IPS DF 19.7 (cell line): ENCODE measurements around the gene CLEC16A.
"Not testable (repeated sequence)": the region's sequence is repeated elsewhere in the genome, so short reads cannot be mapped to it uniquely, and the experiment has no call there.

Experiments
- DNase-seq: peaks from one replicate; pipeline ENCODE4 v3.0.0-alpha.2; 2013; ENCODE audit warnings: low read depth, low spot score

CLEC16A gene

GRCh38 chr16:10966129-10966528 is 21.8 kb downstream of the CLEC16A start:
- no peak for DNase-seq

- DNase-seq: not testable (repeated sequence)
These were observed 22.2 kb downstream of the CLEC16A start for GRCh38 chr16:10966559-10966958.

- DNase-seq: no peak
These were observed 23.6 kb downstream of the CLEC16A start for GRCh38 chr16:10967986-10968385.

GRCh38 chr16:10968498-10968897 is 24.1 kb downstream of the CLEC16A start:
- DNase-seq: no peak

DNA sequence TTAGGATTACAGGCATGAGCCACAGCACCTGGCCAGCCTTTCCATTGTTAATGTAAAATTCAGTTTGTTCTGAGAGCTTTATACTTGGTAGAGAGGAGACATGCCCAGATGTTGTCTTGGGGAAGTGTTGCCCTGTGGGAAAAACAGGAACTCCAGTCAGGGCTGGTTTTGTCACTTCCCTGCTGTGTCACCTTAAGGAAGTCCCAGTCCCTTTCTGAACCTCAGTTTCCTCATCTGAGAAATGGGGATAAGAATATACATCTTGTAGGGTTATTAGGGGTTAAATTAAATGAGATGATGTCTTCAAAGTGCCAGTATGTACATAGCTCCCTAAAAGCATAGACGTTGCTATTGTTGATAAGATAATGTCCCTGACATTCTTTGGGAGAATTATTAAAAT is 25.3 kb downstream of the CLEC16A start:
- no peak for DNase-seq

DNA sequence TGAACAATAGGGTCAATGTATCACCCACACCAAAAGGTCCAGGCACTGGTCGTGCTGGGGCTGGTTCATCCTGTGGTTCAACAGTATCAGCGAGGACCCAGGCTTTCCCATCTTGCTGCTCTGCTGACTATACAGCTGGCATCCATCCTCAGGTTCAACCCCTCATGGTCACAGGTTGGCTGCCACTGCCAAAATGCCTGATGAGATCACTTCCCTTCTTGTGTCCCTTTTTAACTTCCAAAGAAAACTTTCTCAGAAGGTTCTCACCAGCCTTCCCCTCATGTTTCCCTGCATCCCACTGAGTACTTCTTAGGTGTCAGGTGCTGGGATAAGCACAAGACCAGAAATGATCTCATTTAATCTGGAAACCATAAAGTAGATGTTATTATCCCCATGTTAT is 25.7 kb downstream of the CLEC16A start:
- no peak for DNase-seq

- peak; percentile 54 for DNase-seq
These were observed 27.2 kb downstream of the CLEC16A start for GRCh38 chr16:10971560-10971961.

DNA sequence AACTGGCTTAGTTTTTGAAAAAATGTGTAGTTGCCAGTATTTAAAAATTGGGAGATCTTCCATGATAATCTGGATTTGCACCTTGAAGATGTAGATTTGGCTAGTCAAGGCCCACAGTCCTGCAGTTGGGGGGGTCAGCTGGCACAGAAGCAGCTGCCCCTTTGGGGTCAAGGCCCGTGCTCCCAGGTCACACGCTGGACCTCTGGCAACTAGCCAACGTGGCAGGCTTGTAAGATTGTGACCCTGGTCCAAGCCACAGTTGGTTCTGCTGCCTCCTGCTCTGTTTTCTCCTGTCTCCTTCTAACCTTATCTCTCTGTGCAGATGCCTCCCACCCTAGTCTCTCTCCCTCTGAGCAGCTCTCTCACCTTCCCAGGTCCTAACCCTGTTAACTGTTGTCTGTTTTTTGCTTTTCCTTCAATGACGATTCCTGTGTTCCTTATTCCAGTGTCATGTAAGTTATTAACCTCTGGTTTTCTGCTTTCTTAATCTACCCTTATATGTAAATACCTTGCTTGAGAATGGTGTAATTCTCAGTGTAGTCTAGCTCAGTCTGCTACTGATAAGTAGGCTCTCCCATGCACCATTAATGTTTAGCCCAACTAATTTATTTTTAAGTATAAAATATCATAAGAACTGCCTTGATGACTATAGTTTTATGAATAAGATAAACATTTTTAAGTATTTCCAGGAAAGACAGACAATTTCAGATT is 27.9 kb downstream of the CLEC16A start:
- DNase-seq: no peak

- DNase-seq: no peak
These were observed 28.6 kb downstream of the CLEC16A start for GRCh38 chr16:10972819-10973464.

GRCh38 chr16:10976634-10977033 is 32.3 kb downstream of the CLEC16A start:
- DNase-seq: no peak

- DNase-seq: no peak
These were observed 33.8 kb downstream of the CLEC16A start for GRCh38 chr16:10978124-10978523.

- DNase-seq: no peak
These were observed 34.6 kb downstream of the CLEC16A start for GRCh38 chr16:10978871-10979446.

DNA sequence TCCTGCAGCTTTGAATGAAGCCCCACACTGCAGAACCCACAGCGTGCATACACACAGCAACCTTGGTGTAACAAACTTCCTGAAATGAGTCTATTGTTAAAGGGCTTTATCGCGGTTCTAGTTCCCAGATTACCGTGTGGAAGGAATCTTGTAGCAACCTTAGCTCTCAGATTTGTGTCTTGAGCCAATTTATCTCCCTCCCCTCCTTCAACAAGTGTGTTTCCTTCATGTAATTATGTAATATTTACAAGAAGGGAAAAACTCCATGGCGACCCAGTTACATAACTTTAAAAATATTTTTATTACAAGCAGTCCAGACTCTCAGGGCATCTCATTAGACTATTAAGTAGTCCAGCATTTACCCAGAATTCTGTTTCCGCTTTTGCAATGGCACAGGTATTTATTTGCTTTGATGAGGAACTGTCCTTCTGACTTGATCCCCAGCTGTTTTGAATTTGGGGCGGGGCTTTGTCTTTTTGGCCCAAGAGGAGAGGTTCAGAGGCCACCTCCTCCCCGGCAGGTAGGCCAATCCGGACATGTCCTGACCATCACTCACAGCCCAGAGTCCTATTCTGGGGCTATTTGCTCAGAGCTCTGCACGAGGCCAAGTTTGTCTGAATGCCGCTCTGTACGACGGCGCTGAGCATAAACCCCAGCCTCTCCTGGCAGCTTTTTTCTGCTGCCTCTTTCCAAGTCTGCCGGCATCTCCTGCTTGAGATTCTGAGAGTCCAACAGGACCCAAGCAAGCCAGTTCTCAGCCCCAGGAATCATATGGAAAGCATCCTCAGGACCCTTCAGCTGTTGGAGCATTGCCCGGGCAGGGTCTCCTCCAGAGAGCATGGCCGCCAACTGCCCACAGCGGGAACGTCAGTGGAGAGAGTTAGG is 35.6 kb downstream of the CLEC16A start:
- no peak for DNase-seq

- DNase-seq: no peak
These were observed 36.4 kb downstream of the CLEC16A start for GRCh38 chr16:10980813-10981212.

DNA sequence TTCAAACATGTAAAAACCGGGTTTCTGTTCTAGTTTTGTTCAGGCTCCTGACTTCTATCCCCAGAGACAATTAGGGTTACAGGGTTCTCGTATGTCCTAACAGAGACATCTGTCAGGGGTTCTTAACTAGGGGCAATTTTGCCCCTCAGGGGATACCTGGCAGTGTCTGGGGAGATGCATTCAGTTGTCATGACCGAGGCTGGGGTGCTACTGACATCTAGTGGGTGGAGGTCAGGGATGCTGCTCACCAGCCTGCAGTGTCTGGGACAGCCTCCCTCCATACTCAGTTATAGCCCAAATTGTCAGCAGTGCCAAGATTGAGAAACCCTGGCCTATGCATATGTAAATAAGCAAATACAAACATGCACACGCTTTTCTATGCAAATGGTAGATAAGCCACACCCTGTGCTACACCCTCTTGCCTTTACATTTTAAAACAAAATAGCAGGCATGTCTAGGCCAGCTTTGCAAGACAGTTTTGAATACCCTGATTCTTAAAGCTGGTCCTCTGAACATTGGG is 37.4 kb downstream of the CLEC16A start:
- no peak for DNase-seq

GRCh38 chr16:10982465-10983150 is 38.2 kb downstream of the CLEC16A start:
- DNase-seq: no peak

DNA sequence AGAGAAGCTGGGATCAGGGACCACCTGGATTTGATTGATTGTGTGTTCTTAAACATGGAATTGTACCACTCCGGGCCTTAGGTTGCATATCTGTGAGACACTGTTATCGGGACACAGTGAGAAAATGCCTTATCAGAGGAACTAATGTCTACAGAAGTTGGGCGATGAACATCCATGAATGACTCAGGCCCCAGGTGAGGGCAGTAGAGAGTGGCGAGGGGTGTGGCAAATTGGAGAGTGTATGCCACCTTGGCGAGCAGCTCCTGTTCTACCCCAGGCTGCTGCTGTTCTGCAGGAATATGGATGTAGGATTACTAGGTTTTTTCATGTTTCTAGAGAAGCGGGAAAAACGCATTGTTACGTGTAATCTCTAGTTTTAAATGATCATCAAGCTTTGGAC is 38.8 kb downstream of the CLEC16A start:
- no peak for DNase-seq

DNA sequence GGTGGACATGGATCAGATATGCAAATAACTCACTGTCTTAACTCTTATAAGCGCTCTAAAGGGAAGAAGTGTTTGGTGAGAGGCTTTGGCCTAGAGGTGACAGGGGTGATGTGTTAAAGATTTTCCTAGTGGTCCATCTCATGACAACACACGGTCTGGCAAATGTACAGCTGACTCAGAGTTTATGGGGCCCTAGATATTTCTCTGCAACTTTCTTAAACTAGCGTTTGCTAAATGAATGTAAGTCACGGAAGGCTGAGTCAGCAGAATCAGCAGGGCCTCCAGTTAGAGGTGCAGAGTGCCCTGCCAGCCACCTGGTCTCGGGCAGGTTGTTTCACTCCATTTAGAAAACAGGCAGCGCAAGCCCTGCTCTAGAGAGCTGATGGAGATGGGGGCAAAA is 40.1 kb downstream of the CLEC16A start:
- no peak for DNase-seq

GRCh38 chr16:10987361-10988163 is 43.2 kb downstream of the CLEC16A start:
- DNase-seq: no peak

DNA sequence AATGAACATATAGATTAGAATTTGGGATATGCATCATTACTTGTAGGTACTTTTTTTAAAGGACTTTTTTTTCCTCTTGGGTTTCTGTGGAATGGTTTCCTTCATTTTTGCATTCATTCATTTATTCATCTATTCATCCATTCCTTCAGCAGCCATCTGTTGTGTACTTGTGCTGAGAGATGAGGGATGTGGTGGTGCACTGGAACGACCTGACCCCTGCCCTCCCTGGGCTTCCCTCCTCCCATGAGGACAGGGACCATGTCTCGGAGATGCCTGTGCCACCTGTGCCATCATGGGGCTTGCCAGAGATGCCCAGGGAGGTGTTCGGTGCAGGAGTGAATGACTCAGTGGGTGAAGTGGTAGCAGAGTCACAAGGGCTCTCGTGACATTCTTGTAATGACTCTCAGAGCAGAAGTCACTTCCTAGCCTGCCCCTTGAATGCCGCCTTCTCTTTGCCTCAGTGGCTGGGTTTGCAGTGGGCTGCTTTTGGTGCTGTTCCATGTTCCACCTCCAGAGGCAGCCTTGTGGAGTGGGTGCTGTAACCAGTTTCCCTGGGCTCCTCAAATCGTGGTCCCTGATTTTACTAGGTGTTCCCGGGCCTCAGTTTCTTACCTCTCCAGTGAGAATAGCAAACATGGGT is 43.9 kb downstream of the CLEC16A start:
- no peak for DNase-seq
